ENCODE measurements around the gene CLN6.

CLN6 gene

GRCh38 chr15:68201153-68201878 is 28.2 kb downstream of the CLN6 start:
- Histone ChIP-seq H3K27ac (no peak overlapping the region), H3K36me3 (replicated peaks) (no peaks in the 10 kb centered on the region), H3K4me3 (ENCODE audit: low read depth, low read length) (no peak overlapping the region), H3K27me3 (replicated peaks) (no peaks in the 10 kb centered on the region)
- TF ChIP-seq, protein P1, sequence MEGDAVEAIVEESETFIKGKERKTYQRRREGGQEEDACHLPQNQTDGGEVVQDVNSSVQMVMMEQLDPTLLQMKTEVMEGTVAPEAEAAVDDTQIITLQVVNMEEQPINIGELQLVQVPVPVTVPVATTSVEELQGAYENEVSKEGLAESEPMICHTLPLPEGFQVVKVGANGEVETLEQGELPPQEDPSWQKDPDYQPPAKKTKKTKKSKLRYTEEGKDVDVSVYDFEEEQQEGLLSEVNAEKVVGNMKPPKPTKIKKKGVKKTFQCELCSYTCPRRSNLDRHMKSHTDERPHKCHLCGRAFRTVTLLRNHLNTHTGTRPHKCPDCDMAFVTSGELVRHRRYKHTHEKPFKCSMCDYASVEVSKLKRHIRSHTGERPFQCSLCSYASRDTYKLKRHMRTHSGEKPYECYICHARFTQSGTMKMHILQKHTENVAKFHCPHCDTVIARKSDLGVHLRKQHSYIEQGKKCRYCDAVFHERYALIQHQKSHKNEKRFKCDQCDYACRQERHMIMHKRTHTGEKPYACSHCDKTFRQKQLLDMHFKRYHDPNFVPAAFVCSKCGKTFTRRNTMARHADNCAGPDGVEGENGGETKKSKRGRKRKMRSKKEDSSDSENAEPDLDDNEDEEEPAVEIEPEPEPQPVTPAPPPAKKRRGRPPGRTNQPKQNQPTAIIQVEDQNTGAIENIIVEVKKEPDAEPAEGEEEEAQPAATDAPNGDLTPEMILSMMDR (IDR thresholded peaks at IDR 0.05; ENCODE audit: low read depth, low read length, missing control alignments) = no peak
- in situ Hi-C loops (cut with HindIII; ENCODE audit: low pct_ligation_motif_present, low sequenced_read_pairs) = no loop called here
- no peak for DNase-seq

DNA sequence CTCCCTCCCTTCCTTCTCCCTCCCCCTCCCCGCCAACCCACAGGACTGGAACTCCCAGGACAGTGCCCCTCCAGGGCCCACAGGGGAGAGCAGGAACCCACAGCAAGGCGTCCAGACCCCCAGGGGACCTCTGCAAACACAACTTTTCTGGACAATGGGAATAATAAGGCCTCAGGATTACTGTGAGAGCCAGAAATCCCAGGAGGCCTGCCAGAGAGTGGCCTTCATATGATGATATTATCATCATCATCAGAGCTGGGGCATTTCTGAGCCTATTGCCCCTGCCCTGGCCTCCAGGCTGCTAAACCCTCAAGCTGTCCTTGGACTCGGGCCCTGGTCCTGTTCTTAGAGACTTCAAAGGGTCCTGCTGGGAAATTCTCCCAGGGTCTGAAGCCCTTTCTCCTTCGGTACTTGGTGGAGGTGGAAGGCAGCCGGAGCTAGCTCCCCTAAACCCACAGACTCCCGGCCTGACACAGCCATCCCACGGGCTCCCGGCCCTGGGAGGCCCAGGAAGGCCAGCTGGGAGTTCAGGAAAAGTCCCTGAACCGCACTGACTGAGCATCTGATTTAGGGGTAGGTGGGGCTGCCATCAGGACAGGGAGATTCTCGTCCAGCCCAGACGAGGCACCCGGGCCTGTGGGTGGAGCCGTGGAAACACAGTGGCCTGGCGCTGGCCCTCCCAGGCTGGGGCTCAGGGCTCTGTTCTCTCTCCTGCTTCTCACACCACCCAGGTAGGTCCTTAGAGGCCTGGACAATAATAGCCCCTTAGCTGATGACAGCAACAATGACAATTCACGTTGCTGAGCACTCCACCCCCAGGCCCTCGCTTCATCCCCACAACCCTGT is 29.3 kb downstream of the CLN6 start:
- H3K27me3 ChIP-seq (replicated peaks) = no peaks in the 10 kb centered on the region
- H3K4me3 ChIP-seq (ENCODE audit: low read depth, low read length) = no peak overlapping the region
- in situ Hi-C loops (cut with HindIII; ENCODE audit: low pct_ligation_motif_present, low sequenced_read_pairs) = no loop called here
- TF ChIP-seq, protein P1 (IDR thresholded peaks at IDR 0.05; ENCODE audit: low read depth, low read length, missing control alignments) = peak; percentile 11
- no peak for DNase-seq
- no peaks in the 10 kb centered on the region for H3K36me3 ChIP-seq (replicated peaks)
- H3K27ac ChIP-seq = no peak overlapping the region

DNA sequence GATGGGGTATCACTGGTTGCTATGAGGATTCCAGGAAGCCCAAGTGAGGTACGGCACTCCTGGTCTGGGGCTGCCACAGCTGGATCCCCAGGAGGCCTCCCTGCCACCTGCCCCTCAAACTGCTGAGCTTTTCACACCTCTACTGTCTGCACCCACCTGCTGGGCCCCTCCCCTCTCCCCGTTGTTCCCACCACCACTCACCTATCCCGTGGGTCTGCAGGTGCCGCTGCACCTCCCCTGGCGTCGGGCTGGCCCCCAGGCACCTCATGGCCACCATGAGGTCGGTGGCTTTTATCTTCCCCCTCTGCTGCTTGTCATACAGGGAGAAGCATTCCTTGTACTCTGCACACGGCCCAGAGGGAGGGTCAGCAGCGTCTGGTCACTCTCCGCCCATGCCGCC is 30.2 kb downstream of the CLN6 start:
- in situ Hi-C loops (cut with HindIII; ENCODE audit: low pct_ligation_motif_present, low sequenced_read_pairs) = no loop called here
- Histone ChIP-seq H3K4me3 (ENCODE audit: low read depth, low read length) (no peak overlapping the region), H3K27me3 (replicated peaks) (no peaks in the 10 kb centered on the region), H3K36me3 (replicated peaks) (no peaks in the 10 kb centered on the region), H3K27ac (no peak overlapping the region)
- no peak for DNase-seq
- TF ChIP-seq, protein P1 (IDR thresholded peaks at IDR 0.05; ENCODE audit: low read depth, low read length, missing control alignments) = no peak

DNA sequence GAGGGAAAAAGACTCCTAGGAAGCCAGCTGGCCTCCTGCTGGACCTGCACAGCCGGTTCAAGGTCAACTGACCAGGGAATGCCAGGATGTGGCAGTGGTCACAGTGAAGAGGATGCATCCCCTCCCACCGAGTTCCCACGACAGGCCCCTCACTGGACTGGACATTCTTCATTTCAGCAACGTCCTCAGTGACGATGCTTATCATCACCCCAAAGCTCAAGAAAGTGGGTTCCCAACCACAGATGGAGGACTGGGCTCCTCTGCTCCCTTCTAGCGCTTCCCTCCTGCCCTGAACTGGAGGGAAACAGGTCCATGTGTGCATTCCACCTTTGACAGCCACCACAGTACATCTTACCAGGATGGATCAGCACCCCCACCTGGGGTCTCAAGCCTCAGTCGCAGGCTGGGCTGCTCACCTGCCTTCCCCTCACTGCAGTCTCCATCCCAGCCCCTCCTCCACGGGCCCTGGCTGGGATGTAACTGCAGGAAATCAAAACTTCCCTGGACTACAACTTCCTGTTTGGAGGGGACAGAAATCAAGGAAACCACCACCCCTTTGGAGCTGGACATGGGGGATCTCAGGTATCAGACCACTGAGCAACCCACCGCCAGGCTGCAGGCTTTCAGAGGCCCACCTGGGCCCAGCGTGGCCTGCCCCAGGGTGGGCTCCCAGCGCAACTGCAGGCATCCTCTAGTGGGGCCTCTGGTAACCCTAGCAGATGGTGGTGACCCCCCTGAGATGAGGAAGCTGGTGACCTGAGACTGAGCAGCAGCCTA is 31.7 kb downstream of the CLN6 start:
- no peak overlapping the region for H3K4me3 ChIP-seq (ENCODE audit: low read depth, low read length)
- DNase-seq = no peak
- H3K36me3 ChIP-seq (replicated peaks) = peaks cover 7% of the 10 kb centered on the region
- no peaks in the 10 kb centered on the region for H3K27me3 ChIP-seq (replicated peaks)
- H3K27ac ChIP-seq = no peak overlapping the region
- TF ChIP-seq, protein P1 (IDR thresholded peaks at IDR 0.05; ENCODE audit: low read depth, low read length, missing control alignments) = no peak
- in situ Hi-C loops (cut with HindIII; ENCODE audit: low pct_ligation_motif_present, low sequenced_read_pairs) = no loop called here

DNA sequence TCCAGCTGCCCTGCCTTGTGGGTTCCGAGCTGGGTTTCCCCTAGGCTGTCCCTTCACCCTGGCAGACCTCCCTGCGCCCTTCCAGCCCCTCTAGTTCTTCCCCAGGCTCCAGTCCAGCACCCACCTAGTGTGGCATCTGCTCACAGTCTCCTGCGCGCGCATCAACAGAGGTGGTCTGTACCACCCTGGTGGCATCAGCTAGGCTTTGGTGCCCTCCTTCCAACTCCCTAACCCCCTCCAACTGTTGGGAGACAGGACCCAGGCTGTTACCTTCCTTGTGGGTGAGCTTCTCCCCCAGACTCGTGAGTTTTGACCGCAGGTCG is 32.4 kb downstream of the CLN6 start:
- in situ Hi-C loops (cut with HindIII; ENCODE audit: low pct_ligation_motif_present, low sequenced_read_pairs) = no loop called here
- H3K36me3 ChIP-seq (replicated peaks) = peaks cover 14% of the 10 kb centered on the region

More for the DNA sequence above, 32.4 kb downstream of the CLN6 start:
- TF ChIP-seq, protein P1 (IDR thresholded peaks at IDR 0.05; ENCODE audit: low read depth, low read length, missing control alignments) = no peak
- H3K27ac ChIP-seq = no peak overlapping the region
- DNase-seq = no peak
- H3K4me3 ChIP-seq (ENCODE audit: low read depth, low read length) = no peak overlapping the region
- no peaks in the 10 kb centered on the region for H3K27me3 ChIP-seq (replicated peaks)

Measured in brain microvascular endothelial cell (primary cell).